Effector memory CD4-positive, alpha-beta T cell (primary cell): ENCODE measurements around the gene MMP21.

Source experiments
- DNase-seq, 3 donors: peaks; one replicate each; pipeline ENCODE4 v3.0.0-alpha.2; 2020
- H3K27ac ChIP-seq: 2 replicates; pipeline ENCODE4 v1.7.0; 2013; ENCODE audit warnings: mild to moderate bottlenecking, low read length, moderate library complexity; ENCODE audit not compliant: insufficient read depth, poor library complexity, severe bottlenecking
- H3K27me3 ChIP-seq: replicated peaks from 2 replicates; pipeline ENCODE4 v1.7.0; 2013; ENCODE audit warnings: mild to moderate bottlenecking, low read length; ENCODE audit not compliant: insufficient read depth, control insufficient read depth, poor library complexity, severe bottlenecking
- H3K36me3 ChIP-seq: 2 replicates; pipeline ENCODE4 v1.7.0; 2013; ENCODE audit warnings: mild to moderate bottlenecking, low read length, moderate library complexity; ENCODE audit not compliant: control insufficient read depth, insufficient read depth
- H3K4me1 ChIP-seq: 2 replicates; pipeline ENCODE4 v1.7.0; 2013; ENCODE audit warnings: low read length, mild to moderate bottlenecking; ENCODE audit not compliant: control insufficient read depth, insufficient read depth, poor library complexity, severe bottlenecking
- H3K4me3 ChIP-seq: 2 replicates; pipeline ENCODE4 v1.7.0; 2013; ENCODE audit warnings: low read length, low read depth, mild to moderate bottlenecking; ENCODE audit not compliant: insufficient read depth, poor library complexity, severe bottlenecking
- H3K9me3 ChIP-seq: 2 replicates; pipeline ENCODE4 v1.7.0; 2013; ENCODE audit warnings: mild to moderate bottlenecking, low read length, moderate library complexity; ENCODE audit not compliant: control insufficient read depth

MMP21 gene

GRCh38 chr10:125766511-125766910 is 9.1 kb downstream of the MMP21 start:
- DNase-seq = no peak
- no peak overlapping the region for H3K4me3 ChIP-seq

GRCh38 chr10:125765835-125766234 is 9.8 kb downstream of the MMP21 start:
- no peak for DNase-seq
- no peaks in the 10 kb centered on the region for H3K27me3 ChIP-seq
- H3K27ac ChIP-seq = no peak overlapping the region
- H3K36me3 ChIP-seq = peaks cover 34% of the 10 kb centered on the region
- no peaks in the 10 kb centered on the region for H3K4me1 ChIP-seq
- H3K4me3 ChIP-seq = no peak overlapping the region
- no peaks in the 10 kb centered on the region for H3K9me3 ChIP-seq

More at GRCh38 chr10:125766511-125766910, 9.1 kb downstream of the MMP21 start:
- H3K4me1 ChIP-seq = no peaks in the 10 kb centered on the region
- no peaks in the 10 kb centered on the region for H3K9me3 ChIP-seq
- no peaks in the 10 kb centered on the region for H3K27me3 ChIP-seq
- no peak overlapping the region for H3K27ac ChIP-seq
- H3K36me3 ChIP-seq = peaks cover 30% of the 10 kb centered on the region

- H3K36me3 ChIP-seq = peaks cover 56% of the 10 kb centered on the region
- H3K9me3 ChIP-seq = no peaks in the 10 kb centered on the region
- no peaks in the 10 kb centered on the region for H3K4me1 ChIP-seq
- DNase-seq = no peak
- no peak overlapping the region for H3K27ac ChIP-seq
- no peaks in the 10 kb centered on the region for H3K27me3 ChIP-seq
- H3K4me3 ChIP-seq = no peak overlapping the region
These were observed 12.7 kb downstream of the MMP21 start for GRCh38 chr10:125762692-125763648.

- Histone ChIP-seq H3K9me3 (no peaks in the 10 kb centered on the region), H3K4me1 (no peaks in the 10 kb centered on the region), H3K27me3 (no peaks in the 10 kb centered on the region), H3K36me3 (peaks cover 63% of the 10 kb centered on the region), H3K4me3 (no peak overlapping the region), H3K27ac (no peak overlapping the region)
- DNase-seq = no peak
These were observed 13.7 kb downstream of the MMP21 start for GRCh38 chr10:125761961-125762360.

GRCh38 chr10:125757742-125758141 is 17.9 kb downstream of the MMP21 start:
- Histone ChIP-seq H3K27me3 (no peaks in the 10 kb centered on the region), H3K36me3 (peaks cover 70% of the 10 kb centered on the region), H3K27ac (no peak overlapping the region), H3K9me3 (no peaks in the 10 kb centered on the region), H3K4me3 (no peak overlapping the region), H3K4me1 (no peaks in the 10 kb centered on the region)
- no peak for DNase-seq

- no peak for DNase-seq
- H3K36me3 ChIP-seq = peaks cover 76% of the 10 kb centered on the region
- H3K27ac ChIP-seq = no peak overlapping the region
- no peaks in the 10 kb centered on the region for H3K9me3 ChIP-seq
- no peaks in the 10 kb centered on the region for H3K4me1 ChIP-seq
- no peak overlapping the region for H3K4me3 ChIP-seq
- H3K27me3 ChIP-seq = no peaks in the 10 kb centered on the region
These were observed 18.7 kb downstream of the MMP21 start for GRCh38 chr10:125756853-125757487.

GRCh38 chr10:125756196-125756595 is 19.4 kb downstream of the MMP21 start:
- H3K4me3 ChIP-seq = no peak overlapping the region
- no peaks in the 10 kb centered on the region for H3K4me1 ChIP-seq
- DNase-seq = no peak
- H3K27me3 ChIP-seq = no peaks in the 10 kb centered on the region
- H3K36me3 ChIP-seq = peaks cover 76% of the 10 kb centered on the region
- no peaks in the 10 kb centered on the region for H3K9me3 ChIP-seq
- H3K27ac ChIP-seq = no peak overlapping the region

- Histone ChIP-seq H3K36me3 (peaks cover 71% of the 10 kb centered on the region), H3K27ac (no peak overlapping the region), H3K4me3 (no peak overlapping the region), H3K9me3 (no peaks in the 10 kb centered on the region), H3K4me1 (no peaks in the 10 kb centered on the region), H3K27me3 (no peaks in the 10 kb centered on the region)
- no peak for DNase-seq
These were observed 28.2 kb downstream of the MMP21 start for GRCh38 chr10:125747417-125747816.

GRCh38 chr10:125744909-125745308 is 30.7 kb downstream of the MMP21 start:
- Histone ChIP-seq H3K27me3 (no peaks in the 10 kb centered on the region), H3K27ac (no peak overlapping the region), H3K9me3 (no peaks in the 10 kb centered on the region), H3K4me3 (no peak overlapping the region), H3K36me3 (peaks cover 73% of the 10 kb centered on the region), H3K4me1 (no peaks in the 10 kb centered on the region)
- no peak for DNase-seq

GRCh38 chr10:125742465-125742864 is 33.2 kb downstream of the MMP21 start:
- Histone ChIP-seq H3K36me3 (peaks cover 74% of the 10 kb centered on the region), H3K9me3 (no peaks in the 10 kb centered on the region), H3K4me3 (no peak overlapping the region), H3K27me3 (no peaks in the 10 kb centered on the region), H3K27ac (no peak overlapping the region), H3K4me1 (no peaks in the 10 kb centered on the region)
- DNase-seq = no peak
